Parathyroid adenoma (tissue), 2 donors: ENCODE results near the gene KMT2C.

ENCODE experiments used
- H2AFZ ChIP-seq: fragments of 300-600 bp; sonication (generic); one replicate; pipeline ENCODE4 v1.7.0; 2017; ENCODE audit warnings: antibody characterized with exemption, mild to moderate bottlenecking
- H3K27ac ChIP-seq: fragments of 300-600 bp; sonication (generic); one replicate; pipeline ENCODE4 v1.7.0; 2017
- H3K27me3 ChIP-seq: fragments of 300-600 bp; sonication (generic); one replicate; pipeline ENCODE4 v1.7.0; 2017; ENCODE audit warnings: low read length; ENCODE audit not compliant: control insufficient read depth, insufficient read depth
- H3K36me3 ChIP-seq: fragments of 300-600 bp; sonication (generic); one replicate; pipeline ENCODE4 v1.7.0; 2017; ENCODE audit warnings: low read length; ENCODE audit not compliant: control insufficient read depth, insufficient read depth
- H3K4me1 ChIP-seq: fragments of 300-600 bp; sonication (generic); one replicate; pipeline ENCODE4 v1.7.0; 2017; ENCODE audit warnings: control low read depth
- H3K4me2 ChIP-seq: fragments of 300-600 bp; sonication (generic); one replicate; pipeline ENCODE4 v1.7.0; 2017; ENCODE audit warnings: low read length
- H3K4me3 ChIP-seq: fragments of 300-600 bp; sonication (generic); one replicate; pipeline ENCODE4 v1.7.0; 2017; ENCODE audit warnings: low read depth, low read length
- H3K79me2 ChIP-seq: fragments of 300-600 bp; sonication (generic); one replicate; pipeline ENCODE4 v1.7.0; 2017; ENCODE audit warnings: control low read depth
- H3K9ac ChIP-seq: fragments of 300-600 bp; sonication (generic); one replicate; pipeline ENCODE4 v1.7.0; 2017; ENCODE audit warnings: mild to moderate bottlenecking
- H3K9me3 ChIP-seq: fragments of 300-600 bp; sonication (generic); one replicate; pipeline ENCODE4 v1.7.0; 2017; ENCODE audit warnings: low read length; ENCODE audit not compliant: control insufficient read depth
- TF ChIP-seq, protein P1 (sequence below): fragments of 300-600 bp; sonication (generic); IDR thresholded peaks from one replicate; pipeline ENCODE4 v1.7.0; 2017; ENCODE audit warnings: antibody characterized with exemption, mild to moderate bottlenecking
- donor health status: primary hyperparathyroidism.

Gene KMT2C

GRCh38 chr7:152341039-152341913 is 94.5 kb downstream of the KMT2C start:
- Histone ChIP-seq H3K27ac (no peak overlapping the region), H3K36me3 (no peaks in the 10 kb centered on the region), H3K4me1 (no peaks in the 10 kb centered on the region)

GRCh38 chr7:152340161-152340560 is 95.6 kb downstream of the KMT2C start:
- TF ChIP-seq, protein P1, sequence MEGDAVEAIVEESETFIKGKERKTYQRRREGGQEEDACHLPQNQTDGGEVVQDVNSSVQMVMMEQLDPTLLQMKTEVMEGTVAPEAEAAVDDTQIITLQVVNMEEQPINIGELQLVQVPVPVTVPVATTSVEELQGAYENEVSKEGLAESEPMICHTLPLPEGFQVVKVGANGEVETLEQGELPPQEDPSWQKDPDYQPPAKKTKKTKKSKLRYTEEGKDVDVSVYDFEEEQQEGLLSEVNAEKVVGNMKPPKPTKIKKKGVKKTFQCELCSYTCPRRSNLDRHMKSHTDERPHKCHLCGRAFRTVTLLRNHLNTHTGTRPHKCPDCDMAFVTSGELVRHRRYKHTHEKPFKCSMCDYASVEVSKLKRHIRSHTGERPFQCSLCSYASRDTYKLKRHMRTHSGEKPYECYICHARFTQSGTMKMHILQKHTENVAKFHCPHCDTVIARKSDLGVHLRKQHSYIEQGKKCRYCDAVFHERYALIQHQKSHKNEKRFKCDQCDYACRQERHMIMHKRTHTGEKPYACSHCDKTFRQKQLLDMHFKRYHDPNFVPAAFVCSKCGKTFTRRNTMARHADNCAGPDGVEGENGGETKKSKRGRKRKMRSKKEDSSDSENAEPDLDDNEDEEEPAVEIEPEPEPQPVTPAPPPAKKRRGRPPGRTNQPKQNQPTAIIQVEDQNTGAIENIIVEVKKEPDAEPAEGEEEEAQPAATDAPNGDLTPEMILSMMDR = no peak
- H3K9me3 ChIP-seq = no peaks in the 10 kb centered on the region
- no peaks in the 10 kb centered on the region for H3K36me3 ChIP-seq
- H3K4me3 ChIP-seq = no peak overlapping the region
- no peak overlapping the region for H3K27ac ChIP-seq
- no peak overlapping the region for H2AFZ ChIP-seq
- H3K4me2 ChIP-seq = no peak overlapping the region
- H3K9ac ChIP-seq = no peak overlapping the region
- H3K4me1 ChIP-seq = no peaks in the 10 kb centered on the region
- no peaks in the 10 kb centered on the region for H3K27me3 ChIP-seq
- peaks cover 40% of the 10 kb centered on the region for H3K79me2 ChIP-seq

More at GRCh38 chr7:152341039-152341913, 94.5 kb downstream of the KMT2C start:
- TF ChIP-seq, protein P1 = peak; percentile 65
- Histone ChIP-seq H3K4me2 (peak overlapping the region; percentile 18), H3K9me3 (no peaks in the 10 kb centered on the region), H3K27me3 (no peaks in the 10 kb centered on the region), H2AFZ (no peak overlapping the region), H3K9ac (no peak overlapping the region), H3K4me3 (no peak overlapping the region), H3K79me2 (peaks cover 40% of the 10 kb centered on the region)

DNA sequence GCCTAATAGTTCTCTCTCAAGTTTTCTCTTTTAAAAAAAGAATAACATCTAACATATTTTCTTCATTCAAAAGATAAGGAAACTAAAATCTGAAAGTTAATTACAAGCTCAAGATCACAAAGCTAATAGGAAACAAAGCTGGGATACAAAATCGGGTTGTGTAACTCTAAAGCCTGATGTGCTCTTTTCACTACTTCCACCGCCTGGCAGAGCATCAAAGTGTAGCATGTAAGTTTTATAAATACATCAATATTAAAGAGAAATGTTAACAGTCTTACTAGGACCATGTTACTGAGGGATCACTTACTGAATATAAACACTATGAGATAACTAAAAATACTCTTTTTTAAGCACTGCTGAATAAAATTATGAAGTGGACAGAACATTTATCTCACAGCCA is 97.2 kb downstream of the KMT2C start:
- no peaks in the 10 kb centered on the region for H3K27me3 ChIP-seq
- H3K4me3 ChIP-seq = no peak overlapping the region
- H3K9me3 ChIP-seq = no peaks in the 10 kb centered on the region
- no peak overlapping the region for H3K9ac ChIP-seq
- no peak overlapping the region for H2AFZ ChIP-seq
- no peaks in the 10 kb centered on the region for H3K4me1 ChIP-seq
- TF ChIP-seq, protein P1 = no peak
- H3K79me2 ChIP-seq = peaks cover 41% of the 10 kb centered on the region
- H3K36me3 ChIP-seq = no peaks in the 10 kb centered on the region
- no peak overlapping the region for H3K4me2 ChIP-seq
- no peak overlapping the region for H3K27ac ChIP-seq

DNA sequence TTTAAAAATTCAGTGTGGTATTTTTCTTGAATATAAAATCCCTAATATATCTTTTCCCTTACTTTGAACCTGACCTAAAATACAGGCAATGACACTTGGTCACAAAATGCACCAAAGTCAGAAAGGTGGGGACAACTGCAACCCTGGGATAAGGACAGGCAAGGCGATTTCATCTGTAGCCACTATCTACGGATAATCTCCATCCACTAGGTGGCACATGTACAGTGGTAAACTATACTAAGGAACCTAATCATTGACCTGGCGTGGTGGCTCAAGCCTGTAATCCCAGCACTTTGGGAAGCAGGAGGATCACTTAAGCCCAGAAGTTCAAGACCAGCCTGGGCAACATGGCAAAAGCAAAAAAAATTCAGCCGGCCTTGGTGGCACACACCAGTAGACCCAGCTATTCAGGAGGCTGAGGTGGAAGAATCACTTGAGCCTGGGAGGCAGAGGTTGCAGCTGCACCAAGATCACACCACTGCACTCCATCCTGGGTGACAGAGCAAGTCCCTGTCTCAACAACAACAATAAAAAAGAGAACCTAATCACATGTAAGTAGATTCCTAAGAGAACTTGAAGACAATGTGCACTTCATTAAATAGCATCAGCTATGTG is 98.9 kb downstream of the KMT2C start:
- no peak overlapping the region for H3K9ac ChIP-seq
- H3K4me3 ChIP-seq = no peak overlapping the region
- no peaks in the 10 kb centered on the region for H3K9me3 ChIP-seq
- no peak overlapping the region for H3K4me2 ChIP-seq
- TF ChIP-seq, protein P1 = peak; percentile 48
- H3K27ac ChIP-seq = no peak overlapping the region
- H3K36me3 ChIP-seq = no peaks in the 10 kb centered on the region
- H3K4me1 ChIP-seq = no peaks in the 10 kb centered on the region
- H2AFZ ChIP-seq = no peak overlapping the region
- peaks cover 48% of the 10 kb centered on the region for H3K79me2 ChIP-seq
- H3K27me3 ChIP-seq = no peaks in the 10 kb centered on the region
